BJ (cell line): Measurements from ENCODE around the gene KDM4B. TPM values are rescaled to one million over a fixed set of nuclear protein-coding genes. Genes with fewer than 3 reads are reported as not detected.

Source experiments
- CTCF ChIA-PET: fragments of 350-600 bp; formaldehyde crosslinking; extraction: SDS; loops from one replicate; lab custom pipeline; 2021; ENCODE audit warnings: antibody characterized with exemption, inconsistent platforms; lab: Yijun Ruan, JAX
- POLR2A ChIA-PET: fragments of 300-600 bp; sonication (Branson Sonifier 250); formaldehyde crosslinking; extraction: SDS; loops from one replicate; lab custom pipeline; 2021; ENCODE audit warnings: antibody characterized with exemption; lab: Charles Lee
- DNase-seq: peaks from one replicate; pipeline ENCODE4 v3.0.0-alpha.2; 2011; ENCODE audit warnings: low read depth
- H3K27me3 ChIP-seq: 2 replicates; pipeline ENCODE4 v1.6.0; 2011; ENCODE audit warnings: low read length; ENCODE audit not compliant: control insufficient read depth, insufficient read depth
- H3K36me3 ChIP-seq: 2 replicates; pipeline ENCODE4 v1.5.1; 2011; ENCODE audit warnings: low read length; ENCODE audit not compliant: control insufficient read depth, insufficient read depth
- H3K4me3 ChIP-seq: 2 replicates; pipeline ENCODE4 v1.5.1; 2011; ENCODE audit warnings: low read depth, mild to moderate bottlenecking, control low read depth, low read length
- CTCF ChIP-seq: IDR thresholded peaks from 2 replicates; pipeline ENCODE4 v1.5.1; 2011; ENCODE audit warnings: low read depth, mild to moderate bottlenecking, control low read depth, inconsistent platforms, low read length, moderate library complexity; ENCODE audit not compliant: insufficient read depth
- polyA plus RNA-seq: library from polyadenylated mRNA; depleted of rRNA; stranded (reverse); fragments of >200 nt; gene quantifications from 2 replicates; pipeline ENCODE4 v1.2.3, GENCODE V29; 2011

Gene KDM4B
- polyA plus RNA-seq, 1 experiment: 15.2 TPM

GRCh38 chr19:5142725-5143097, 173.8 kb downstream of the KDM4B start:
- Histone ChIP-seq H3K4me3 (no peak overlapping the region), H3K36me3 (peaks cover 52% of the 10 kb centered on the region), H3K27me3 (no peaks in the 10 kb centered on the region)
- DNase-seq: no peak
- POLR2A ChIA-PET: no interaction called here
- CTCF ChIA-PET: no interaction called here
- TF ChIP-seq CTCF: no peak

- H3K36me3 ChIP-seq: peaks cover 47% of the 10 kb centered on the region
- CTCF ChIA-PET: interaction anchor here (1.8 kb wide), 1 partner anchor 11 kb away, joined by 4 read pairs; no protein-coding TSS in a partner anchor
- POLR2A ChIA-PET: no interaction called here
Measured at GRCh38 chr19:5143471-5144411, 174.8 kb downstream of the KDM4B start.

GRCh38 chr19:5144545-5145179, 175.7 kb downstream of the KDM4B start:
- H3K36me3 ChIP-seq: peaks cover 56% of the 10 kb centered on the region
- no peak for TF ChIP-seq CTCF
- H3K27me3 ChIP-seq: no peaks in the 10 kb centered on the region
- POLR2A ChIA-PET: no interaction called here
- no peak overlapping the region for H3K4me3 ChIP-seq
- CTCF ChIA-PET: interaction anchor here (1.8 kb wide), 1 partner anchor 10 kb away, joined by 4 read pairs; no protein-coding TSS in a partner anchor
- no peak for DNase-seq

More at GRCh38 chr19:5143471-5144411, 174.8 kb downstream of the KDM4B start:
- no peak for DNase-seq
- Histone ChIP-seq H3K27me3 (no peaks in the 10 kb centered on the region), H3K4me3 (no peak overlapping the region)
- TF ChIP-seq CTCF: no peak

- no peak for DNase-seq
- ChIA-PET POLR2A (no interaction called here), CTCF (interaction anchor here (0.8 to 1.8 kb wide), 2 partner anchors 8 to 12 kb away, joined by 3 to 4 read pairs; no protein-coding TSS in a partner anchor)
Measured at GRCh38 chr19:5145521-5146511, 176.9 kb downstream of the KDM4B start.

More at GRCh38 chr19:5145521-5146511, 176.9 kb downstream of the KDM4B start:
- Histone ChIP-seq H3K27me3 (no peaks in the 10 kb centered on the region), H3K36me3 (peaks cover 51% of the 10 kb centered on the region), H3K4me3 (no peak overlapping the region)
- no peak for TF ChIP-seq CTCF
